Fibroblast of lung (primary cell): ENCODE results near the gene CCDC8. TPM values are rescaled to one million over a fixed set of nuclear protein-coding genes. Genes with fewer than 3 reads are reported as not detected.

Experiments
- DNase-seq, 2 donors: peaks; one replicate each; pipeline versions ENCODE4 v3.0.0 to v3.0.0-alpha.2; 2010; ENCODE audit warnings: low read depth in 2 of 2
- H2AFZ ChIP-seq: 2 replicates; pipeline ENCODE4 v1.5.1; 2012; ENCODE audit warnings: low read length, control low read depth, inconsistent platforms
- H3K27ac ChIP-seq: 2 replicates; pipeline ENCODE4 v1.5.1; 2011; ENCODE audit warnings: low read length, control low read depth; ENCODE audit not compliant: insufficient read depth
- H3K27me3 ChIP-seq: 2 replicates; pipeline ENCODE4 v1.5.1; 2011; ENCODE audit warnings: mild to moderate bottlenecking, low read length; ENCODE audit not compliant: control insufficient read depth, insufficient read depth
- H3K36me3 ChIP-seq: 2 replicates; pipeline ENCODE4 v1.5.1; 2011; ENCODE audit warnings: low read length; ENCODE audit not compliant: control insufficient read depth, insufficient read depth
- H3K4me1 ChIP-seq: 2 replicates; pipeline ENCODE4 v1.5.1; 2011; ENCODE audit warnings: low read length; ENCODE audit not compliant: control insufficient read depth, insufficient read depth; ENCODE audit errors: extremely low read depth
- H3K4me2 ChIP-seq: 2 replicates; pipeline ENCODE4 v1.5.1; 2011; ENCODE audit warnings: low read length, control low read depth; ENCODE audit not compliant: insufficient read depth; ENCODE audit errors: extremely low read depth
- H3K4me3 ChIP-seq, 4 experiments: fragments of 200-600 bp in 1 of 4; sonication (generic) in 1 of 4; replicated peaks in 1 of 4; 2 replicates each; pipeline ENCODE4 v1.5.1; 2011 to 2016; ENCODE audit warnings: low read length in 4 of 4, low read depth in 3 of 4, mild to moderate bottlenecking in 3 of 4, control low read depth in 2 of 4, inconsistent platforms in 1 of 4, mixed read lengths in 1 of 4; ENCODE audit not compliant: insufficient read depth in 1 of 4; ENCODE audit errors: control extremely low read depth in 1 of 4
- H3K79me2 ChIP-seq: 2 replicates; pipeline ENCODE4 v1.5.1; 2012; ENCODE audit warnings: mild to moderate bottlenecking, low read length, inconsistent platforms; ENCODE audit not compliant: control insufficient read depth, insufficient read depth
- H3K9ac ChIP-seq: 2 replicates; pipeline ENCODE4 v1.5.1; 2011; ENCODE audit warnings: mild to moderate bottlenecking, low read length, control low read depth; ENCODE audit not compliant: insufficient read depth
- H3K9me3 ChIP-seq: 2 replicates; pipeline ENCODE4 v1.5.1; 2012; ENCODE audit warnings: low read depth, low read length; ENCODE audit not compliant: control insufficient read depth, insufficient read depth
- H4K20me1 ChIP-seq: 2 replicates; pipeline ENCODE4 v1.5.1; 2011; ENCODE audit warnings: low read length; ENCODE audit not compliant: control insufficient read depth, insufficient read depth; ENCODE audit errors: extremely low read depth
- EZH2 ChIP-seq: IDR thresholded peaks from 2 replicates; pipeline ENCODE4 v1.5.1; 2012; ENCODE audit warnings: low read length, control low read depth, mild to moderate bottlenecking; ENCODE audit errors: missing control alignments
- polyA plus RNA-seq, 2 donors: library from polyadenylated mRNA; depleted of rRNA in 1 of 2; stranded (reverse) in 1 of 2; unstranded in 1 of 2; fragments of >200 nt; gene quantifications; 2 replicates each; pipeline ENCODE4 v1.2.1, GENCODE V29; 2011 to 2012; ENCODE audit warnings: missing spikeins in 1 of 2
- total RNA-seq: library from RNA; depleted of rRNA; stranded (reverse); fragments of >200 nt; gene quantifications from 2 replicates; pipeline ENCODE4 v1.2.1, GENCODE V29; 2014
- TF ChIP-seq, protein P1 (sequence below), 2 donors: IDR thresholded peaks in 1 of 2; conservative IDR thresholded peaks in 1 of 2; 1 replicate in 1 of 2; 2 replicates in 1 of 2; pipeline ENCODE4 v1.5.1; 2011 to 2012; ENCODE audit warnings: low read length in 2 of 2, control low read depth in 1 of 2, inconsistent platforms in 1 of 2, low read depth in 1 of 2, mild to moderate bottlenecking in 1 of 2

The CCDC8 gene
- total and polyA plus RNA-seq, 2 donors (not counting 1 experiment from before 2014, with no cell fraction given), result 1.9 to 13.4 TPM

DNA sequence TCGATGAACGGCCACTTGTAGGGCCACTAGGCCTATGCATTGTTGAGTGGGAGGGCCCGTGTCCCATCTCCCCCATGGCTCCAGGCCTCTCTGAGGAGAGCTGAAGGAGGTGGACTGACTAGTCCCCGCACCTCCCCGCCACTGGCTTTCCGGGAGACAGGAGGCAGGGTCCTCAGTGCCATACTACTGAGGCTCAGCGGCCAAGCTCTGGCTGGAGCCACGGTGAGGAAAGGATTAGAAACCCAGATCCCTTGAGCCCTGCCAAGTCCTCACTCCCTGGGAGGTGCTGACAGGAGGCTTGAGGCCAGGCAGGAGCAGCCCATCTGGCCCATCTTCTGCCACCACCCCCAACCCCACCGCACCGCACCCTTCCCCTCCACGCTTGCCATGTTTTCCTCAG is 29.0 kb downstream of the CCDC8 start:
- no peak for DNase-seq
- TF ChIP-seq EZH2, result no peak
- TF ChIP-seq, protein P1, sequence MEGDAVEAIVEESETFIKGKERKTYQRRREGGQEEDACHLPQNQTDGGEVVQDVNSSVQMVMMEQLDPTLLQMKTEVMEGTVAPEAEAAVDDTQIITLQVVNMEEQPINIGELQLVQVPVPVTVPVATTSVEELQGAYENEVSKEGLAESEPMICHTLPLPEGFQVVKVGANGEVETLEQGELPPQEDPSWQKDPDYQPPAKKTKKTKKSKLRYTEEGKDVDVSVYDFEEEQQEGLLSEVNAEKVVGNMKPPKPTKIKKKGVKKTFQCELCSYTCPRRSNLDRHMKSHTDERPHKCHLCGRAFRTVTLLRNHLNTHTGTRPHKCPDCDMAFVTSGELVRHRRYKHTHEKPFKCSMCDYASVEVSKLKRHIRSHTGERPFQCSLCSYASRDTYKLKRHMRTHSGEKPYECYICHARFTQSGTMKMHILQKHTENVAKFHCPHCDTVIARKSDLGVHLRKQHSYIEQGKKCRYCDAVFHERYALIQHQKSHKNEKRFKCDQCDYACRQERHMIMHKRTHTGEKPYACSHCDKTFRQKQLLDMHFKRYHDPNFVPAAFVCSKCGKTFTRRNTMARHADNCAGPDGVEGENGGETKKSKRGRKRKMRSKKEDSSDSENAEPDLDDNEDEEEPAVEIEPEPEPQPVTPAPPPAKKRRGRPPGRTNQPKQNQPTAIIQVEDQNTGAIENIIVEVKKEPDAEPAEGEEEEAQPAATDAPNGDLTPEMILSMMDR (conservative IDR thresholded peaks at IDR 0.05 in 1 of 2, IDR thresholded peaks at IDR 0.05 in 1 of 2; ENCODE audit: low read depth in 1 of 2, low read length in 2 of 2), result no peak

DNA sequence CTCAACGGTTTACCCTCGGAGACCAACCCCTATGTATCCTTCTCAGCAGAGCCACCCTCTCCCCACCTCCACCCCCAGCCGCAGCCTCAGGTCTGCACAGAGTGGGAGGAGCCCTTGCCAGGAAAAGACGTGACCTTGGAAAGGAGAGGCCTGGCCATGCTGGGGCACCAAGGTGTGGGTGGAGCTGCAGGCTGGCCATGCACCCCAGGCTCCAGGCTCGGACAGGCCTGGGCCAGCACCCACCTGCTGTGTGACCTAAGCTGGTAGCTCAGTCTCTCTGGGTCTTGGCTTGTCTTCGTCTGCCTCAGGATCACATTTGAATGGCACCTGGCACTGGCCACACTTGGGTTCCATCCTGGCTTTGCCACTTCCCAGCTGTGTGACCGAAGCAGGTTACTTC is 29.5 kb downstream of the CCDC8 start:
- H4K20me1 ChIP-seq, result no peaks in the 10 kb centered on the region
- no peak overlapping the region for H3K27ac ChIP-seq
- peaks cover 11% of the 10 kb centered on the region for H3K79me2 ChIP-seq
- H3K4me3 ChIP-seq, result no peak overlapping the region
- H3K27me3 ChIP-seq, result no peaks in the 10 kb centered on the region
- no peak overlapping the region for H3K4me2 ChIP-seq
- no peak for TF ChIP-seq EZH2
- TF ChIP-seq, protein P1 (conservative IDR thresholded peaks at IDR 0.05 in 1 of 2, IDR thresholded peaks at IDR 0.05 in 1 of 2; ENCODE audit: low read depth in 1 of 2, low read length in 2 of 2), result no peak
- H3K9ac ChIP-seq, result no peak overlapping the region
- DNase-seq, result no peak
- H3K36me3 ChIP-seq, result peaks cover 25% of the 10 kb centered on the region
- H3K9me3 ChIP-seq, result no peaks in the 10 kb centered on the region
- peaks cover 3% of the 10 kb centered on the region for H3K4me1 ChIP-seq
- H2AFZ ChIP-seq, result no peak overlapping the region

More for the DNA sequence above, 29.0 kb downstream of the CCDC8 start:
- Histone ChIP-seq H4K20me1 (no peaks in the 10 kb centered on the region), H3K27ac (no peak overlapping the region), H3K27me3 (no peaks in the 10 kb centered on the region), H3K79me2 (peaks cover 10% of the 10 kb centered on the region), H2AFZ (no peak overlapping the region), H3K4me1 (no peaks in the 10 kb centered on the region), H3K9me3 (no peaks in the 10 kb centered on the region), H3K9ac (no peak overlapping the region), H3K4me2 (no peak overlapping the region), H3K4me3 (no peak overlapping the region), H3K36me3 (peaks cover 27% of the 10 kb centered on the region)

DNA sequence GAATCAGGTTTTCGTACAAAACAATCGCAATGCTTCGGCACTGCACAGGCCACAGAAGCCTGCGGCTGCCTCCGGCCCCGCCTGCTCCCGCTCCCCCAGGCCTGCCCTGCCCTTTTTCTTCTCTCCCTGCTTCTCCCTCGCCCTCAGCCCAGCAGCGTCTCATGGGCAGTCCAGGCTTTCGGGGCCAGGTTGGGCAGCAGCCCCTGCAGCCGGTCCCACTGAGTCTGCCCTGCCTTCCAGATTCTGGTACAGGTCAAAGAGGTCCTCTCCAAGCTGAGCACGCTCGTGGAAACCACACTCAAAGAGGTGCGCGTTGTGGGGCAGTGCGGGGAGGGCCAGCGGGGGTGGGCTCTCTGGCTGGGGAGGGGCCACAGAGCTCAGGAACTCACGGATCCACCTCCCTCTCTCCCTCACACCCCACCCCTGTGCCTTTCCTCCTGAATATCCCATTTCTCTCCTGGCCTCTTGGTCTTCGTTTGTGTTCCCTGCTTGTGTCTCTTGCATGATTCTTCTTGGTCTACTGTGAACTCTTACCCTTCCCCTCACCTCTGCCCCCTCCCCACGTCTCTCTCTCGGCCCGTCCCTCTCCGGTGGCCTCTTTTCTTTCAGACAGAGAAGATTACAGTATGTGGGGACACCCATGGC is 30.1 kb downstream of the CCDC8 start:
- H2AFZ ChIP-seq, result no peak overlapping the region
- TF ChIP-seq, protein P1 (conservative IDR thresholded peaks at IDR 0.05 in 1 of 2, IDR thresholded peaks at IDR 0.05 in 1 of 2; ENCODE audit: low read depth in 1 of 2, low read length in 2 of 2), result no peak
- TF ChIP-seq EZH2, result no peak
- no peaks in the 10 kb centered on the region for H3K9me3 ChIP-seq
- H3K4me3 ChIP-seq, result no peak overlapping the region
- no peaks in the 10 kb centered on the region for H3K27me3 ChIP-seq
- peaks cover 11% of the 10 kb centered on the region for H3K79me2 ChIP-seq
- peaks cover 22% of the 10 kb centered on the region for H3K36me3 ChIP-seq
- no peak overlapping the region for H3K27ac ChIP-seq
- no peak overlapping the region for H3K9ac ChIP-seq
- no peaks in the 10 kb centered on the region for H4K20me1 ChIP-seq
- no peak overlapping the region for H3K4me2 ChIP-seq
- H3K4me1 ChIP-seq, result peaks cover 5% of the 10 kb centered on the region
- DNase-seq, result no peak
